GM12878 (cell line): ENCODE measurements around the gene ZC3H12D. TPM values are rescaled to one million over a fixed set of nuclear protein-coding genes. Genes with fewer than 3 reads are reported as not detected.
A peak's percentile ranks its signal among the peaks of the same experiment; 100 is the strongest.

ENCODE experiments used
- ATAC-seq: fragments of 200-7000 bp; cut with Tn5 transposase; 3 replicates; pipeline ENCODE4 v1.9.1; 2020; ENCODE audit warnings: mild to moderate bottlenecking, moderate library complexity
- BruUV-seq: library from RNA; stranded (reverse); fragments of 400-500 nt; replicated peaks from 2 replicates; lab custom pipeline; 2021; lab: Mats Ljungman, UMichigan
- CTCF ChIA-PET: fragments of 300-600 bp; sonication (Branson Sonifier 250); formaldehyde crosslinking; extraction: SDS; loops from one replicate; lab custom pipeline; 2021; ENCODE audit warnings: inconsistent platforms; lab: Yijun Ruan, JAX
- POLR2A ChIA-PET: fragments of 350-600 bp; formaldehyde crosslinking; extraction: SDS; loops from one replicate; lab custom pipeline; 2021; ENCODE audit warnings: inconsistent platforms; lab: Charles Lee
- RAD21 ChIA-PET: fragments of 300-600 bp; sonication (Branson Sonifier 250); formaldehyde crosslinking; loops from one replicate; lab custom pipeline; 2023; ENCODE audit warnings: antibody characterized with exemption; ENCODE audit not compliant: unreplicated experiment; lab: Charles Lee
- SMC1A ChIA-PET: fragments of 300-600 bp; sonication (Branson Sonifier 250); formaldehyde crosslinking; loops from one replicate; lab custom pipeline; 2023; ENCODE audit not compliant: unreplicated experiment, uncharacterized antibody; lab: Charles Lee
- DNase-seq: peaks from one replicate; pipeline ENCODE4 v3.0.0-alpha.2; 2011; ENCODE audit warnings: low read depth, low spot score
- FAIRE-seq: peaks from 3 replicates; lab custom pipeline; 2011; peaks lifted over from hg19 to GRCh38; lab: Jason Lieb, UNC
- H2AFZ ChIP-seq: 2 replicates; pipeline ENCODE4 v1.6.0; 2011; ENCODE audit warnings: low read depth, low read length, control low read depth; ENCODE audit not compliant: control insufficient read depth
- H3K27ac ChIP-seq: 2 replicates; pipeline ENCODE4 v1.5.1; 2011; ENCODE audit warnings: control low read depth; ENCODE audit not compliant: control insufficient read depth, insufficient read depth
- H3K27me3 ChIP-seq, 2 experiments: replicated peaks in 1 of 2; 2 replicates each; pipeline versions ENCODE4 v1.6.0 to v1.6.1; 2011; ENCODE audit warnings: low read length in 1 of 2; ENCODE audit not compliant: control insufficient read depth in 2 of 2, insufficient read depth in 2 of 2
- H3K36me3 ChIP-seq, 2 experiments: 2 replicates each; pipeline ENCODE4 v1.5.1; 2011; ENCODE audit warnings: low read length in 1 of 2; ENCODE audit not compliant: control insufficient read depth in 2 of 2, insufficient read depth in 2 of 2
- H3K4me1 ChIP-seq: 2 replicates; pipeline ENCODE4 v1.6.1; 2011; ENCODE audit warnings: mild to moderate bottlenecking, low read length, moderate library complexity, mixed read lengths; ENCODE audit not compliant: control insufficient read depth, insufficient read depth
- H3K4me2 ChIP-seq: 2 replicates; pipeline ENCODE4 v1.6.0; 2011; ENCODE audit warnings: control low read depth; ENCODE audit not compliant: control insufficient read depth, insufficient read depth
- H3K4me3 ChIP-seq: fragments of 200-600 bp; sonication (generic); 2 replicates; pipeline ENCODE4 v1.5.1; 2016
- H3K79me2 ChIP-seq: 2 replicates; pipeline ENCODE4 v1.6.0; 2011; ENCODE audit warnings: low read length; ENCODE audit not compliant: control insufficient read depth, insufficient read depth
- H3K9ac ChIP-seq: 2 replicates; pipeline ENCODE4 v1.8.0; 2011; ENCODE audit warnings: low read length, control low read depth, mixed read lengths; ENCODE audit not compliant: control insufficient read depth, insufficient read depth
- H3K9me3 ChIP-seq: replicated peaks from 3 replicates; pipeline ENCODE4 v1.5.1; 2011; ENCODE audit warnings: mild to moderate bottlenecking, low read length; ENCODE audit not compliant: control insufficient read depth, insufficient read depth
- H4K20me1 ChIP-seq: 2 replicates; pipeline ENCODE4 v1.6.0; 2011; ENCODE audit not compliant: control insufficient read depth, insufficient read depth
- CBX3 ChIP-seq: fragments of 200-600 bp; sonication (generic); IDR thresholded peaks from 2 replicates; pipeline ENCODE4 v1.6.1; 2016; ENCODE audit warnings: low read depth, borderline replicate concordance
- CREM ChIP-seq: IDR thresholded peaks from 2 replicates; pipeline ENCODE4 v1.6.1; 2014; ENCODE audit warnings: antibody characterized with exemption, low read depth
- EED ChIP-seq: sonication (generic); IDR thresholded peaks from 2 replicates; pipeline ENCODE4 v1.6.1; 2016; ENCODE audit warnings: antibody characterized with exemption, low read depth
- ESRRA ChIP-seq: IDR thresholded peaks from 2 replicates; pipeline ENCODE4 v1.6.1; 2012; ENCODE audit warnings: mild to moderate bottlenecking, low read length, improper control_type of control experiment
- FOXK2 ChIP-seq: fragments of 450-650 bp; IDR thresholded peaks from 2 replicates; pipeline ENCODE4 v1.6.1; 2017; ENCODE audit warnings: mild to moderate bottlenecking, moderate library complexity
- IKZF2 ChIP-seq, 2 experiments: fragments of 450-650 bp; IDR thresholded peaks; 2 replicates each; pipeline ENCODE4 v1.6.1; 2017; ENCODE audit warnings: mild to moderate bottlenecking in 2 of 2, moderate library complexity in 2 of 2
- MEF2B ChIP-seq: fragments of 450-650 bp; IDR thresholded peaks from 2 replicates; pipeline ENCODE4 v1.6.1; 2018; ENCODE audit warnings: mild to moderate bottlenecking, moderate library complexity; ENCODE audit not compliant: partially characterized antibody, poor library complexity, severe bottlenecking
- NFYB ChIP-seq: IDR thresholded peaks from 2 replicates; pipeline ENCODE4 v1.6.1; 2011; ENCODE audit warnings: low read depth, mild to moderate bottlenecking, low read length, improper control_type of control experiment, moderate library complexity; ENCODE audit not compliant: insufficient read depth
- RB1 ChIP-seq: fragments of 450-650 bp; formaldehyde crosslinking; IDR thresholded peaks from 2 replicates; pipeline ENCODE4 v1.6.1; 2017; ENCODE audit warnings: mild to moderate bottlenecking, borderline replicate concordance
- RBBP5 ChIP-seq: fragments of 200-600 bp; sonication (generic); conservative IDR thresholded peaks from 2 replicates; pipeline ENCODE4 v1.6.1; 2016
- SPI1 ChIP-seq: IDR thresholded peaks from 2 replicates; pipeline ENCODE4 v1.6.1; 2011; ENCODE audit warnings: low read depth, mild to moderate bottlenecking, low read length, moderate library complexity, borderline replicate concordance; ENCODE audit not compliant: insufficient read depth
- STAT3 ChIP-seq: IDR thresholded peaks from 2 replicates; pipeline ENCODE4 v1.6.1; 2011; ENCODE audit warnings: low read depth, low read length, improper control_type of control experiment
- YY1 ChIP-seq: IDR thresholded peaks from 2 replicates; pipeline ENCODE4 v1.6.1; 2011; ENCODE audit warnings: low read depth, mild to moderate bottlenecking, low read length
- ZBTB40 ChIP-seq: fragments of 450-650 bp; IDR thresholded peaks from 2 replicates; pipeline ENCODE4 v1.6.1; 2016; ENCODE audit warnings: mild to moderate bottlenecking, moderate library complexity, borderline replicate concordance
- WGBS: methylation state at CpG from one replicate; pipeline ENCODE4 v1.1.6; 2016; ENCODE audit warnings: low lambda C conversion rate; ENCODE audit not compliant: insufficient replicate concordance, insufficient coverage; ENCODE audit errors: missing lambda C conversion rate; 5-methylcytosine and 5-hydroxymethylcytosine counted together
- in situ Hi-C: fragments of 300-500 bp; cut with MboI; formaldehyde crosslinking; loops from 9 replicates; pipeline ENCODE4 v1.14.3; 2018; ENCODE audit warnings: mixed read lengths
- intact Hi-C: fragments of 100-400 bp; cut with micrococcal nuclease; formaldehyde crosslinking; loops from one replicate; pipeline ENCODE4 v1.14.2; 2022; ENCODE audit not compliant: unreplicated experiment
- polyA plus RNA-seq, 11 experiments: library from polyadenylated mRNA; depleted of rRNA in 4 of 11; unstranded in 6 of 11; stranded (reverse) in 5 of 11; fragments of >200 nt; fragmentation: Nextera tagmentation in 4 of 11; fragmentation: Illumina TruSeq in 1 of 11; extraction: Ambion mirVana in 4 of 11; extraction: Trizol in 1 of 11; gene quantifications; 1 replicate in 1 of 11; 2 replicates in 10 of 11; pipeline versions ENCODE4 v1.2.1 to v1.2.3, GENCODE V29; 2011 to 2016; ENCODE audit warnings: inconsistent platforms in 2 of 11, missing spikeins in 2 of 11, low read depth in 1 of 11
- total RNA-seq, 4 experiments: library from RNA; depleted of rRNA in 3 of 4; stranded (reverse); fragments of >200 nt in 3 of 4; fragmentation: Illumina TruSeq in 1 of 4; extraction: Trizol in 1 of 4; gene quantifications; 2 replicates each; pipeline versions ENCODE4 v1.2.1 to v1.2.3, GENCODE V29; 2013 to 2021
- TF ChIP-seq, protein P1 (sequence below): fragments of 450-650 bp; IDR thresholded peaks from 2 replicates; pipeline ENCODE4 v1.6.1; 2017; ENCODE audit warnings: mild to moderate bottlenecking, moderate library complexity
- TF ChIP-seq, protein P2 (sequence below): fragments of 450-650 bp; IDR thresholded peaks from 2 replicates; pipeline ENCODE4 v1.6.1; 2017; ENCODE audit warnings: low read depth, mild to moderate bottlenecking, moderate library complexity

Gene ZC3H12D
- total and polyA plus RNA-seq, 10 of the 15 experiments (the other 5 are each of a cell fraction or from before 2014, with no cell fraction given), result 1.4 to 29.7 (median 8.8) TPM

GRCh38 chr6:149437212-149437611 is 47.6 kb downstream of the ZC3H12D start:
- H4K20me1 ChIP-seq, result no peaks in the 10 kb centered on the region
- no peaks in the 10 kb centered on the region for H3K79me2 ChIP-seq
- no peaks in the 10 kb centered on the region for H3K27me3 ChIP-seq
- WGBS, result 27% methylated on average over 3 of the region's 3 CpGs
- in situ Hi-C loops (loop anchor here (25.0 kb wide), 1 partner anchor 675 kb away; no protein-coding TSS in a partner anchor), intact Hi-C loops (loop anchor here (10.0 kb wide), 1 partner anchor 682 kb away; no protein-coding TSS in a partner anchor)
- H3K4me1 ChIP-seq, result peaks cover 9% of the 10 kb centered on the region
- H3K9ac ChIP-seq, result no peak overlapping the region
- H3K4me2 ChIP-seq, result no peak overlapping the region
- no peak overlapping the region for H2AFZ ChIP-seq
- DNase-seq (no peak), FAIRE-seq (peak; percentile 13), ATAC-seq (no peak)
- H3K27ac ChIP-seq, result no peak overlapping the region
- no peak overlapping the region for H3K4me3 ChIP-seq
- no peaks in the 10 kb centered on the region for H3K36me3 ChIP-seq
- ChIA-PET SMC1A (interaction anchor here (7.8 kb wide), 1 partner anchor 79 kb away, joined by 100 read pairs; no protein-coding TSS in a partner anchor), RAD21 (no interaction called here), CTCF (interaction anchor here (1.1 kb wide), 1 partner anchor 80 kb away, joined by 4 read pairs; no protein-coding TSS in a partner anchor), POLR2A (no interaction called here)
- BruUV-seq, result no TSS peak
- H3K9me3 ChIP-seq, result no peaks in the 10 kb centered on the region; the same call in 2 of the 3 replicates
- TF ChIP-seq YY1 (no peak), EED (no peak), ZBTB40 (no peak), NFYB (no peak), FOXK2 (no peak), CBX3 (no peak), CREM (no peak), STAT3 (no peak), IKZF2 (IDR thresholded peaks at IDR 0.05) (no peak), RBBP5 (no peak), ESRRA (no peak), SPI1 (no peak), RB1 (no peak), MEF2B (no peak)
- TF ChIP-seq, protein P1, sequence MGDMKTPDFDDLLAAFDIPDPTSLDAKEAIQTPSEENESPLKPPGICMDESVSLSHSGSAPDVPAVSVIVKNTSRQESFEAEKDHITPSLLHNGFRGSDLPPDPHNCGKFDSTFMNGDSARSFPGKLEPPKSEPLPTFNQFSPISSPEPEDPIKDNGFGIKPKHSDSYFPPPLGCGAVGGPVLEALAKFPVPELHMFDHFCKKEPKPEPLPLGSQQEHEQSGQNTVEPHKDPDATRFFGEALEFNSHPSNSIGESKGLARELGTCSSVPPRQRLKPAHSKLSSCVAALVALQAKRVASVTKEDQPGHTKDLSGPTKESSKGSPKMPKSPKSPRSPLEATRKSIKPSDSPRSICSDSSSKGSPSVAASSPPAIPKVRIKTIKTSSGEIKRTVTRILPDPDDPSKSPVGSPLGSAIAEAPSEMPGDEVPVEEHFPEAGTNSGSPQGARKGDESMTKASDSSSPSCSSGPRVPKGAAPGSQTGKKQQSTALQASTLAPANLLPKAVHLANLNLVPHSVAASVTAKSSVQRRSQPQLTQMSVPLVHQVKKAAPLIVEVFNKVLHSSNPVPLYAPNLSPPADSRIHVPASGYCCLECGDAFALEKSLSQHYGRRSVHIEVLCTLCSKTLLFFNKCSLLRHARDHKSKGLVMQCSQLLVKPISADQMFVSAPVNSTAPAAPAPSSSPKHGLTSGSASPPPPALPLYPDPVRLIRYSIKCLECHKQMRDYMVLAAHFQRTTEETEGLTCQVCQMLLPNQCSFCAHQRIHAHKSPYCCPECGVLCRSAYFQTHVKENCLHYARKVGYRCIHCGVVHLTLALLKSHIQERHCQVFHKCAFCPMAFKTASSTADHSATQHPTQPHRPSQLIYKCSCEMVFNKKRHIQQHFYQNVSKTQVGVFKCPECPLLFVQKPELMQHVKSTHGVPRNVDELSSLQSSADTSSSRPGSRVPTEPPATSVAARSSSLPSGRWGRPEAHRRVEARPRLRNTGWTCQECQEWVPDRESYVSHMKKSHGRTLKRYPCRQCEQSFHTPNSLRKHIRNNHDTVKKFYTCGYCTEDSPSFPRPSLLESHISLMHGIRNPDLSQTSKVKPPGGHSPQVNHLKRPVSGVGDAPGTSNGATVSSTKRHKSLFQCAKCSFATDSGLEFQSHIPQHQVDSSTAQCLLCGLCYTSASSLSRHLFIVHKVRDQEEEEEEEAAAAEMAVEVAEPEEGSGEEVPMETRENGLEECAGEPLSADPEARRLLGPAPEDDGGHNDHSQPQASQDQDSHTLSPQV, result no peak
- TF ChIP-seq, protein P2, sequence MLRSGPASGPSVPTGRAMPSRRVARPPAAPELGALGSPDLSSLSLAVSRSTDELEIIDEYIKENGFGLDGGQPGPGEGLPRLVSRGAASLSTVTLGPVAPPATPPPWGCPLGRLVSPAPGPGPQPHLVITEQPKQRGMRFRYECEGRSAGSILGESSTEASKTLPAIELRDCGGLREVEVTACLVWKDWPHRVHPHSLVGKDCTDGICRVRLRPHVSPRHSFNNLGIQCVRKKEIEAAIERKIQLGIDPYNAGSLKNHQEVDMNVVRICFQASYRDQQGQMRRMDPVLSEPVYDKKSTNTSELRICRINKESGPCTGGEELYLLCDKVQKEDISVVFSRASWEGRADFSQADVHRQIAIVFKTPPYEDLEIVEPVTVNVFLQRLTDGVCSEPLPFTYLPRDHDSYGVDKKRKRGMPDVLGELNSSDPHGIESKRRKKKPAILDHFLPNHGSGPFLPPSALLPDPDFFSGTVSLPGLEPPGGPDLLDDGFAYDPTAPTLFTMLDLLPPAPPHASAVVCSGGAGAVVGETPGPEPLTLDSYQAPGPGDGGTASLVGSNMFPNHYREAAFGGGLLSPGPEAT, result no peak
